Measurements from ENCODE around the gene FXR2. TPM values are rescaled to one million over a fixed set of nuclear protein-coding genes. Genes with fewer than 3 reads are reported as not detected.

FXR2 gene
- total RNA-seq, 2 experiments from 2014 or later = 32.1 to 32.4 TPM

DNA sequence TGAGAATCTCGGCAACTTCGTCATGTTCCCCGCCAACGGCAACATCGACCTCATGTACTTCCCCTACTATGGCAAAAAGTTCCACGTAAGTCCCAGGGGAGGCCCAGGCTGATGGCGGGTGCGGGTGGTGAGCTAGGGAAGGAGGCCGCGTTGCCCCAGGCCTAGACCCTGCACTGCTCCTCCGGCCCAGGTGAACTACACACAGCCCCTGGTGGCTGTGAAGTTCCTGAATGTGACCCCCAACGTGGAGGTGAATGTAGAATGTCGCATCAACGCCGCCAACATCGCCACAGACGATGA lies 40.8 kb upstream of the FXR2 start:
- no peaks in the 10 kb centered on the region for H3K4me1 ChIP-seq (ENCODE audit: insufficient read depth, low read length, poor library complexity, severe bottlenecking)
- no peaks in the 10 kb centered on the region for H3K9me2 ChIP-seq (ENCODE audit: insufficient read depth, low read length)
- no peak overlapping the region for H3K27ac ChIP-seq (ENCODE audit: low read depth, low read length, poor library complexity, severe bottlenecking)
- no peaks in the 10 kb centered on the region for H3K9me3 ChIP-seq (ENCODE audit: low read length)
- H3K79me2 ChIP-seq (ENCODE audit: insufficient read depth, low read depth, low read length) = no peaks in the 10 kb centered on the region
- no peak overlapping the region for H3K4me2 ChIP-seq (ENCODE audit: low read length)
- ChIA-PET CTCF (ENCODE audit: unreplicated experiment) (no interaction called here), POLR2A (no interaction called here)
- no peak for DNase-seq (ENCODE audit: low spot score)
- no peak overlapping the region for H2AFZ ChIP-seq (ENCODE audit: low read length)
- H3K4me3 ChIP-seq (ENCODE audit: low read depth, low read length, poor library complexity, severe bottlenecking) = no peak overlapping the region
- TF ChIP-seq, protein P1, sequence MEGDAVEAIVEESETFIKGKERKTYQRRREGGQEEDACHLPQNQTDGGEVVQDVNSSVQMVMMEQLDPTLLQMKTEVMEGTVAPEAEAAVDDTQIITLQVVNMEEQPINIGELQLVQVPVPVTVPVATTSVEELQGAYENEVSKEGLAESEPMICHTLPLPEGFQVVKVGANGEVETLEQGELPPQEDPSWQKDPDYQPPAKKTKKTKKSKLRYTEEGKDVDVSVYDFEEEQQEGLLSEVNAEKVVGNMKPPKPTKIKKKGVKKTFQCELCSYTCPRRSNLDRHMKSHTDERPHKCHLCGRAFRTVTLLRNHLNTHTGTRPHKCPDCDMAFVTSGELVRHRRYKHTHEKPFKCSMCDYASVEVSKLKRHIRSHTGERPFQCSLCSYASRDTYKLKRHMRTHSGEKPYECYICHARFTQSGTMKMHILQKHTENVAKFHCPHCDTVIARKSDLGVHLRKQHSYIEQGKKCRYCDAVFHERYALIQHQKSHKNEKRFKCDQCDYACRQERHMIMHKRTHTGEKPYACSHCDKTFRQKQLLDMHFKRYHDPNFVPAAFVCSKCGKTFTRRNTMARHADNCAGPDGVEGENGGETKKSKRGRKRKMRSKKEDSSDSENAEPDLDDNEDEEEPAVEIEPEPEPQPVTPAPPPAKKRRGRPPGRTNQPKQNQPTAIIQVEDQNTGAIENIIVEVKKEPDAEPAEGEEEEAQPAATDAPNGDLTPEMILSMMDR (conservative IDR thresholded peaks at IDR 0.05; ENCODE audit: low read length) = no peak
- TF ChIP-seq EZH2phosphoT487 (IDR thresholded peaks at IDR 0.05; ENCODE audit: borderline replicate concordance, low read depth, low read length) = no peak
- no TSS peak for BruUV-seq (replicated peaks)
- H3K36me3 ChIP-seq (ENCODE audit: insufficient read depth, low read length) = no peaks in the 10 kb centered on the region
- no peaks in the 10 kb centered on the region for H4K20me1 ChIP-seq (ENCODE audit: insufficient read depth, low read length)
- intact Hi-C loops (cut with micrococcal nuclease; ENCODE audit: unreplicated experiment) = no loop called here

DNA sequence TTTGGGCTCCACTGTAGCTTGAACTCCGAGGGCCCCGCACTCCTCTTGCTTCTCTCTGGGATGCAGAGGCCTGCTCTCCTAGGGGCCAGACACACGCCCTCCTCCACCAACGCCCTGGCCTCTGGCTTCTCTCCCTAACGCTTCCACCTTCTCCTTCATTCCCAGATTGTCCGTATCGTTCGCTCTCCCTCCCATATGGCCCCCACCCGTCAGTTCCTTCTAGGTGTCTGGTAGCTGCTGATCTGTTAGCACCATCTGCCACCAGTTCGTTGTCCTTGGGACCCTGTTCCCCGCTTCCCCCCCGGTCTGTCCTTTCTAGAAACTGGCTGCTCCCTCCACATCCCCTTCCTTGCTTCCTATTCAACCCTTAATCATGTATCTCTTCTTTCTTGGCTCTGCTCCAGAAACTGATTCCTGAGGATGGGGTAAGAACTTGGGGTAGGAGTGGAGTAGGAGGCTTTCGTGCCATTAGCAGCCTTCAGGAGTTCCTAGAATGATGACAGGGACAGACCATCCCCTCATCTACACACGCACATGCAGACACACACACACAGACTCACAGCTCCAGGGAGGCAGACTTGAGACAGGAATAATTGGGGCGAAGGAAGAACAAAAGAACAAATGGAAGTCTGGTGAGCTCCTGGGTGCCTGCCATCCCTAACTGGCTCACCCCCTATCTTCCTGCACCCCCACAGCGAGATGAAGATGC lies 40.3 kb upstream of the FXR2 start:
- no peaks in the 10 kb centered on the region for H3K36me3 ChIP-seq (ENCODE audit: insufficient read depth, low read length)
- no peaks in the 10 kb centered on the region for H4K20me1 ChIP-seq (ENCODE audit: insufficient read depth, low read length)
- no peak for DNase-seq (ENCODE audit: low spot score)
- no peak overlapping the region for H3K4me2 ChIP-seq (ENCODE audit: low read length)
- CTCF ChIA-PET (ENCODE audit: unreplicated experiment) = no interaction called here
- H2AFZ ChIP-seq (ENCODE audit: low read length) = no peak overlapping the region
- H3K27ac ChIP-seq (ENCODE audit: low read depth, low read length, poor library complexity, severe bottlenecking) = no peak overlapping the region
- BruUV-seq (replicated peaks) = no TSS peak
- no peak for TF ChIP-seq EZH2phosphoT487 (IDR thresholded peaks at IDR 0.05; ENCODE audit: borderline replicate concordance, low read depth, low read length)
- H3K4me1 ChIP-seq (ENCODE audit: insufficient read depth, low read length, poor library complexity, severe bottlenecking) = no peaks in the 10 kb centered on the region
- H3K4me3 ChIP-seq (ENCODE audit: low read depth, low read length, poor library complexity, severe bottlenecking) = no peak overlapping the region
- POLR2A ChIA-PET = no interaction called here
- H3K9me2 ChIP-seq (ENCODE audit: insufficient read depth, low read length) = no peaks in the 10 kb centered on the region
- no peaks in the 10 kb centered on the region for H3K79me2 ChIP-seq (ENCODE audit: insufficient read depth, low read depth, low read length)
- intact Hi-C loops (cut with micrococcal nuclease; ENCODE audit: unreplicated experiment) = no loop called here
- H3K9me3 ChIP-seq (ENCODE audit: low read length) = no peaks in the 10 kb centered on the region

DNA sequence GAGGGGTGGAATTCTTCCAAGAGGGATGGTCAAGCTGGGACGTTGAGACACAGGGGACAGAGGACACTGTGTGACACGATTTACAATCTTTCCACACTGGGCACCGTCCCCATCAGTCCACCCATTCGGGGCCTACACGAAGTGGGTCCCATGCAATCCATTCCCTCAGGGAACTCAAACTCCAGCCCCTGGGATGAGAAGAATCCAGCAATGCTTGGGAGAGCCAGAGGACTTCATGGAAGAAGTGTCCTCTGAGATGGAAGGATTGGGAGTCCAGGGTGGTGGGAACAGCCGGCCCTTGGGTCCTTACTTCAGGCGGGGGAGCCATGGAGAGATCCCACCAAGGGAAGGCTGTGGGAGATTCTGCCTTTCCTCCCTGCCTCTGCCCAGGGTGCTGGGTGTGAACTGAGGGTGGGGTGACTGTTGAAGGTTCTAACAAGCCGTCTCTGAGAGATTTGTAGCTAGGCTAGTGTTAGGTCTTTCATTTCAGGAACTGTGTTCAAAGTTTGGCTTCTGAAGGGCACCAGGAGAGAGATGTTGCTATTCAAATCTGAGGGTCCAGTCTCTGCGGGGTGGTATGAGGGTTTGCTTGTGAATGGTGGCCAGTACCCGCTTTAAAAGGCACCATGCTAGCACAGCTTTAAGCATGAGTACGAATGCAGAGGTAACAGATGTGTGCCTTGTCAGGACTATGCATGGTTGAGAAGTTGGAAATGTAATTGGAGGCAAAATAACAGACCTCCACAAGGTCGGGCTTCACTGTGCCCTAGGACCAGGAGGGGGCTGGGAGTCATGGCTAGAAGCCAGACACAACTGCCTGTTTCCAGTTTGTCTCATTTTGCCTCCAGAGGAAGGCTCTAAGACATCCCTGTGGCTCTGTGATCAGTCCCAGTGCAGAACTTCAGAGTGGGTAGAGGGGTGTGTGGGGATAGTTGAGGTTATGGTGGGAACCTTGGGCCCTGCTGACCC lies 38.0 kb upstream of the FXR2 start:
- POLR2A ChIA-PET = interaction anchor here (0.6 kb wide), 1 partner anchor 17 kb away, joined by 3 read pairs; no protein-coding TSS in a partner anchor

More for the DNA sequence above, 38.0 kb upstream of the FXR2 start:
- no peaks in the 10 kb centered on the region for H3K9me2 ChIP-seq (ENCODE audit: insufficient read depth, low read length)
- H4K20me1 ChIP-seq (ENCODE audit: insufficient read depth, low read length) = no peaks in the 10 kb centered on the region
- DNase-seq (ENCODE audit: low spot score) = no peak
- H3K9me3 ChIP-seq (ENCODE audit: low read length) = no peaks in the 10 kb centered on the region
- H3K4me1 ChIP-seq (ENCODE audit: insufficient read depth, low read length, poor library complexity, severe bottlenecking) = no peaks in the 10 kb centered on the region
- intact Hi-C loops (cut with micrococcal nuclease; ENCODE audit: unreplicated experiment) = no loop called here
- CTCF ChIA-PET (ENCODE audit: unreplicated experiment) = no interaction called here
- H3K4me3 ChIP-seq (ENCODE audit: low read depth, low read length, poor library complexity, severe bottlenecking) = no peak overlapping the region
- TF ChIP-seq EZH2phosphoT487 (IDR thresholded peaks at IDR 0.05; ENCODE audit: borderline replicate concordance, low read depth, low read length) = no peak
- TF ChIP-seq, protein P1 (conservative IDR thresholded peaks at IDR 0.05; ENCODE audit: low read length) = no peak
- H3K79me2 ChIP-seq (ENCODE audit: insufficient read depth, low read depth, low read length) = no peaks in the 10 kb centered on the region
- H3K4me2 ChIP-seq (ENCODE audit: low read length) = no peak overlapping the region
- H2AFZ ChIP-seq (ENCODE audit: low read length) = no peak overlapping the region
- no peaks in the 10 kb centered on the region for H3K36me3 ChIP-seq (ENCODE audit: insufficient read depth, low read length)
- no TSS peak for BruUV-seq (replicated peaks)
- no peak overlapping the region for H3K27ac ChIP-seq (ENCODE audit: low read depth, low read length, poor library complexity, severe bottlenecking)
